HepG2 (cell line): ENCODE data around the gene XCL2. TPM values are rescaled to one million over a fixed set of nuclear protein-coding genes. Genes with fewer than 3 reads are reported as not detected.

Source experiments
- ATF2 ChIP-seq: sonication (generic); formaldehyde crosslinking; IDR thresholded peaks from 2 replicates; pipeline ENCODE4 v1.4.0; 2020; ENCODE audit warnings: missing genetic modification reagents
- CBX5 ChIP-seq: sonication (generic); formaldehyde crosslinking; IDR thresholded peaks from 2 replicates; pipeline ENCODE4 v1.4.0; 2020; ENCODE audit warnings: missing genetic modification reagents, borderline replicate concordance
- CC2D1A ChIP-seq: sonication (generic); formaldehyde crosslinking; IDR thresholded peaks from 2 replicates; pipeline ENCODE4 v1.8.1; 2023; ENCODE audit warnings: mild to moderate bottlenecking, missing genetic modification reagents
- ELF1 ChIP-seq: sonication (generic); formaldehyde crosslinking; IDR thresholded peaks from 2 replicates; pipeline ENCODE4 v1.4.0; 2020; ENCODE audit warnings: missing genetic modification reagents
- GFI1 ChIP-seq: sonication (generic); formaldehyde crosslinking; IDR thresholded peaks from 2 replicates; pipeline ENCODE4 v1.5.0; 2020; ENCODE audit warnings: missing genetic modification reagents, mild to moderate bottlenecking, borderline replicate concordance
- HHEX ChIP-seq: IDR thresholded peaks from 2 replicates; pipeline ENCODE4 v1.6.1; 2016; ENCODE audit warnings: control low read depth
- HOXA5 ChIP-seq: sonication (generic); formaldehyde crosslinking; IDR thresholded peaks from 2 replicates; pipeline ENCODE4 v1.4.0; 2020; ENCODE audit warnings: missing genetic modification reagents
- MXD4 ChIP-seq: IDR thresholded peaks from 2 replicates; pipeline ENCODE4 v1.6.1; 2016; ENCODE audit warnings: mild to moderate bottlenecking, missing biosample characterization, missing genetic modification reagents
- NR3C1 ChIP-seq: sonication (generic); formaldehyde crosslinking; IDR thresholded peaks from 2 replicates; pipeline ENCODE4 v1.4.0; 2020; ENCODE audit warnings: missing genetic modification reagents
- POLR2AphosphoS5 ChIP-seq: IDR thresholded peaks from 2 replicates; pipeline ENCODE4 v1.6.1; 2012; ENCODE audit warnings: low read depth, low read length
- STAG1 ChIP-seq: sonication (generic); formaldehyde crosslinking; IDR thresholded peaks from 2 replicates; pipeline ENCODE4 v1.4.0; 2020; ENCODE audit warnings: missing genetic modification reagents
- TEAD3 ChIP-seq: optimal IDR thresholded peaks from 2 replicates; pipeline ENCODE3; 2016; ENCODE audit warnings: borderline replicate concordance
- YY1 ChIP-seq: IDR thresholded peaks from 2 replicates; pipeline ENCODE4 v1.6.1; 2011; ENCODE audit warnings: low read length, low read depth, moderate library complexity, mild to moderate bottlenecking; ENCODE audit not compliant: insufficient read depth, insufficient replicate concordance
- ZFP1 ChIP-seq: IDR thresholded peaks from 2 replicates; pipeline ENCODE4 v1.6.1; 2016
- ZFY ChIP-seq: sonication (generic); formaldehyde crosslinking; IDR thresholded peaks from 2 replicates; pipeline ENCODE4 v1.4.0; 2020; ENCODE audit warnings: missing genetic modification reagents
- ZMYM4 ChIP-seq: sonication (generic); formaldehyde crosslinking; IDR thresholded peaks from 2 replicates; pipeline ENCODE4 v1.8.1; 2023; ENCODE audit warnings: mild to moderate bottlenecking, missing genetic modification reagents
- ZNF121 ChIP-seq: sonication (generic); formaldehyde crosslinking; IDR thresholded peaks from 2 replicates; pipeline ENCODE4 v1.5.0; 2020; ENCODE audit warnings: mild to moderate bottlenecking, missing genetic modification reagents
- ZNF180 ChIP-seq: sonication (generic); formaldehyde crosslinking; IDR thresholded peaks from 2 replicates; pipeline ENCODE4 v1.4.0; 2020; ENCODE audit warnings: low read depth, missing genetic modification reagents, borderline replicate concordance
- ZNF605 ChIP-seq: sonication (generic); formaldehyde crosslinking; IDR thresholded peaks from 2 replicates; pipeline ENCODE4 v1.8.0; 2022; ENCODE audit warnings: mild to moderate bottlenecking, missing genetic modification reagents
- ZNF639 ChIP-seq: conservative IDR thresholded peaks from 2 replicates; pipeline ENCODE4 v1.6.1; 2018; ENCODE audit warnings: missing genetic modification reagents
- ZNF761 ChIP-seq: sonication (generic); formaldehyde crosslinking; conservative IDR thresholded peaks from 2 replicates; pipeline ENCODE4 v1.4.0; 2020; ENCODE audit warnings: mild to moderate bottlenecking, missing genetic modification reagents
- ZNF790 ChIP-seq: sonication (generic); formaldehyde crosslinking; IDR thresholded peaks from 2 replicates; pipeline ENCODE4 v1.8.0; 2022; ENCODE audit warnings: missing genetic modification reagents, mild to moderate bottlenecking, borderline replicate concordance
- polyA plus RNA-seq, 8 experiments: library from polyadenylated mRNA; depleted of rRNA in 3 of 8; stranded (reverse) in 7 of 8; unstranded in 1 of 8; fragments of >200 nt; fragmentation: Illumina TruSeq in 4 of 8; extraction: Trizol in 4 of 8; gene quantifications; 2 replicates each; pipeline versions ENCODE4 v1.2.1 to v1.2.3, GENCODE V29; 2011 to 2016; ENCODE audit warnings: low read depth in 4 of 8, missing spikeins in 1 of 8, mixed read lengths in 1 of 8; ENCODE audit not compliant: insufficient read depth in 1 of 8
- total RNA-seq, 5 experiments: library from RNA; depleted of rRNA; stranded (reverse); fragments of >200 nt; fragmentation: Illumina TruSeq; extraction: Trizol; gene quantifications; 2 replicates each; pipeline ENCODE4 v1.2.3, GENCODE V29; 2016; ENCODE audit warnings: low read depth in 1 of 5
- TF ChIP-seq, protein P1 (sequence below): IDR thresholded peaks from 2 replicates; pipeline ENCODE4 v1.6.1; 2016; ENCODE audit warnings: missing compliant biosample characterization, missing genetic modification reagents, borderline replicate concordance
- TF ChIP-seq, protein P2 (sequence below), 2 experiments: fragments of 450-650 bp in 1 of 2; sonication (generic) in 1 of 2; formaldehyde crosslinking; IDR thresholded peaks; 2 replicates each; pipeline versions ENCODE4 v1.5.0 to v1.8.0; 2020 to 2022; ENCODE audit warnings: mild to moderate bottlenecking in 1 of 2, missing genetic modification reagents in 1 of 2
- TF ChIP-seq, protein P3 (sequence below): sonication (generic); formaldehyde crosslinking; IDR thresholded peaks from 2 replicates; pipeline ENCODE4 v1.4.0; 2020; ENCODE audit warnings: missing genetic modification reagents, mild to moderate bottlenecking, borderline replicate concordance

The XCL2 gene
- total and polyA plus RNA-seq, 2 of the 13 experiments (the other 11 are each of a cell fraction or from before 2014, with no cell fraction given), result 0.50 TPM; not detected in 1

DNA sequence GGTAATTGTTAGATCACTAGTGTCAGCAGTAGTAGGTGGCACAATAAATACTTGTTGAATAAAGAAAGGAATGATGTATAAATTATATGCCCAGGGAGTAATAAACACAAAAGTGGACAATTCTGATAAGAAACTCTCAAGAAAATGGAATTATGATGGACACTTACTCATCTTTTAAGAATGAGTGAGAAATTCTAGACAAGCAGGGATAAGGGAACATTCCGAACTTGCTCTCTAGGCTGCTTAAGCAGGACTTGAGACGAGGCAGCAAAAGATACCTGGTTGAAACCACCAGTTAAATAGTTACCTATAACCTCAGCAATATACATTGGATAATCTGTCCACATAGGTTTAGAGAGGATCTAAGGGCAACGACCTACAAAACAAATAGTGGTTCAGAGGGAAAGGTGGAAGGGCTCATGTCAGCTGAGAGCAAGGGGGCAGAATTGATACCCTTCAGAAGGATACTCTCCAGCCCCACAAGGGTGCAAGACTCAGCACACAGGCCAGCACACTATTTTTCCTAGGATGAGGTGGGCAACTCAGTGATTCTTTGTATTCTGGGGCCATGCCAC lies 46.3 kb downstream of the XCL2 start (continued):
- TF ChIP-seq, protein P1, sequence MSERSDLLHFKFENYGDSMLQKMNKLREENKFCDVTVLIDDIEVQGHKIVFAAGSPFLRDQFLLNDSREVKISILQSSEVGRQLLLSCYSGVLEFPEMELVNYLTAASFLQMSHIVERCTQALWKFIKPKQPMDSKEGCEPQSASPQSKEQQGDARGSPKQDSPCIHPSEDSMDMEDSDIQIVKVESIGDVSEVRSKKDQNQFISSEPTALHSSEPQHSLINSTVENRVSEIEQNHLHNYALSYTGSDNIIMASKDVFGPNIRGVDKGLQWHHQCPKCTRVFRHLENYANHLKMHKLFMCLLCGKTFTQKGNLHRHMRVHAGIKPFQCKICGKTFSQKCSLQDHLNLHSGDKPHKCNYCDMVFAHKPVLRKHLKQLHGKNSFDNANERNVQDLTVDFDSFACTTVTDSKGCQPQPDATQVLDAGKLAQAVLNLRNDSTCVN, result no peak
- TF ChIP-seq ELF1 (CRISPR knock-in tag), result no peak
- TF ChIP-seq ZNF121, result 0 out of 2 replicates have a peak, but pooled peaks have one; percentile 14
- TF ChIP-seq ZMYM4, result peak; percentile 88
- TF ChIP-seq HOXA5, result no peak
- peak; percentile 9; the same call in 1 of the 2 replicates for TF ChIP-seq STAG1 (CRISPR knock-in tag)
- TF ChIP-seq ZNF761 (CRISPR knock-in tag), result no peak
- peak; percentile 27 for TF ChIP-seq TEAD3 (CRISPR knock-in tag)
- TF ChIP-seq ZNF639 (CRISPR knock-in tag), result no peak
- no peak for TF ChIP-seq YY1
- TF ChIP-seq, protein P2, sequence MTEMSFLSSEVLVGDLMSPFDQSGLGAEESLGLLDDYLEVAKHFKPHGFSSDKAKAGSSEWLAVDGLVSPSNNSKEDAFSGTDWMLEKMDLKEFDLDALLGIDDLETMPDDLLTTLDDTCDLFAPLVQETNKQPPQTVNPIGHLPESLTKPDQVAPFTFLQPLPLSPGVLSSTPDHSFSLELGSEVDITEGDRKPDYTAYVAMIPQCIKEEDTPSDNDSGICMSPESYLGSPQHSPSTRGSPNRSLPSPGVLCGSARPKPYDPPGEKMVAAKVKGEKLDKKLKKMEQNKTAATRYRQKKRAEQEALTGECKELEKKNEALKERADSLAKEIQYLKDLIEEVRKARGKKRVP (CRISPR knock-in tag; IDR thresholded peaks at IDR 0.05), result no peak
- TF ChIP-seq ZNF605, result no peak
- TF ChIP-seq POLR2AphosphoS5, result no peak
- TF ChIP-seq CC2D1A (CRISPR knock-in tag), result no peak
- no peak for TF ChIP-seq ZNF180 (CRISPR knock-in tag)
- 0 out of 2 replicates have a peak, but pooled peaks have one; percentile 9 for TF ChIP-seq ZFY
- TF ChIP-seq GFI1 (CRISPR knock-in tag), result peak; percentile 84
- TF ChIP-seq NR3C1 (CRISPR knock-in tag), result no peak
- no peak for TF ChIP-seq ZFP1
- TF ChIP-seq HHEX, result 0 out of 2 replicates have a peak, but pooled peaks have one; percentile 25
- TF ChIP-seq MXD4 (CRISPR knock-in tag), result no peak
- no peak for TF ChIP-seq ZNF790 (CRISPR knock-in tag)
- peak; percentile 55; the same call in 1 of the 2 replicates for TF ChIP-seq ATF2
- TF ChIP-seq CBX5 (CRISPR knock-in tag), result 0 out of 2 replicates have a peak, but pooled peaks have one; percentile 29
- TF ChIP-seq, protein P3, sequence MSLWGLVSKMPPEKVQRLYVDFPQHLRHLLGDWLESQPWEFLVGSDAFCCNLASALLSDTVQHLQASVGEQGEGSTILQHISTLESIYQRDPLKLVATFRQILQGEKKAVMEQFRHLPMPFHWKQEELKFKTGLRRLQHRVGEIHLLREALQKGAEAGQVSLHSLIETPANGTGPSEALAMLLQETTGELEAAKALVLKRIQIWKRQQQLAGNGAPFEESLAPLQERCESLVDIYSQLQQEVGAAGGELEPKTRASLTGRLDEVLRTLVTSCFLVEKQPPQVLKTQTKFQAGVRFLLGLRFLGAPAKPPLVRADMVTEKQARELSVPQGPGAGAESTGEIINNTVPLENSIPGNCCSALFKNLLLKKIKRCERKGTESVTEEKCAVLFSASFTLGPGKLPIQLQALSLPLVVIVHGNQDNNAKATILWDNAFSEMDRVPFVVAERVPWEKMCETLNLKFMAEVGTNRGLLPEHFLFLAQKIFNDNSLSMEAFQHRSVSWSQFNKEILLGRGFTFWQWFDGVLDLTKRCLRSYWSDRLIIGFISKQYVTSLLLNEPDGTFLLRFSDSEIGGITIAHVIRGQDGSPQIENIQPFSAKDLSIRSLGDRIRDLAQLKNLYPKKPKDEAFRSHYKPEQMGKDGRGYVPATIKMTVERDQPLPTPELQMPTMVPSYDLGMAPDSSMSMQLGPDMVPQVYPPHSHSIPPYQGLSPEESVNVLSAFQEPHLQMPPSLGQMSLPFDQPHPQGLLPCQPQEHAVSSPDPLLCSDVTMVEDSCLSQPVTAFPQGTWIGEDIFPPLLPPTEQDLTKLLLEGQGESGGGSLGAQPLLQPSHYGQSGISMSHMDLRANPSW (CRISPR knock-in tag), result no peak
